ENCODE results near the gene PFKP.

PFKP gene

GRCh38 chr10:3117486-3117885, 50.1 kb downstream of the PFKP start:
- no peak for DNase-seq

- DNase-seq: no peak
Observed at GRCh38 chr10:3118641-3119091, 51.3 kb downstream of the PFKP start.

DNA sequence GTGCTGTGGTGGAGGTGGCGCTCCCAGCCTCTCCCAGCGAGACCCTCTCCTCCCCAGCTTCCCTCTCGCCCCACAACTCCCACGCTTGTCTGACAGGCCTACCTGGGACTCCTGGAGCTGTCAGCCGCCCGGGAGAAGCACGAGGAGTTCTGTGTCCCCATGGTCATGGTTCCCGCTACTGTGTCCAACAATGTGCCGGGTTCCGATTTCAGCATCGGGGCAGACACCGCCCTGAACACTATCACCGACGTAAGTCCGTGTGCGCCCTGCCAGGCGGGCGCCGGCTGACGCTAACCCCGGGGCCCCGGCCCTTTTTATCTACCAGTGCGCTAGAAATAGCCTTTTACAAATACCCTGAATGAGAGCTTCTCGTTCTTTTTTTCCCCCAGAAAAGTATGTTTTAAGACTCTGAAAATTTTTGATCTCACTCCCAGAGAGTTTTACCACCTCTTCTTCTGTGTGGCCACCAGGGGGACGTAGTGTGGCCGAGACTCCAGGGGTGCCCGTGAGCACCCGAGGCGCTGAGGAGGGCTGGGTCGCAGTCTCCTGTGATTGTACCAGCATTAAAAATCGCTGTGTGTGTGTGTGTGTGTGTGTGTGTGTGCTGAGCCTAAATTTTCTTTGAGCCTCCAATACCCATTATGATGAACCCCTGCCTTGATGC, 52.6 kb downstream of the PFKP start:
- peak; percentile 13 for DNase-seq

- DNase-seq: no peak
Observed at GRCh38 chr10:3122034-3122433, 54.7 kb downstream of the PFKP start.

GRCh38 chr10:3122486-3123205, 55.3 kb downstream of the PFKP start:
- no peak for DNase-seq

DNA sequence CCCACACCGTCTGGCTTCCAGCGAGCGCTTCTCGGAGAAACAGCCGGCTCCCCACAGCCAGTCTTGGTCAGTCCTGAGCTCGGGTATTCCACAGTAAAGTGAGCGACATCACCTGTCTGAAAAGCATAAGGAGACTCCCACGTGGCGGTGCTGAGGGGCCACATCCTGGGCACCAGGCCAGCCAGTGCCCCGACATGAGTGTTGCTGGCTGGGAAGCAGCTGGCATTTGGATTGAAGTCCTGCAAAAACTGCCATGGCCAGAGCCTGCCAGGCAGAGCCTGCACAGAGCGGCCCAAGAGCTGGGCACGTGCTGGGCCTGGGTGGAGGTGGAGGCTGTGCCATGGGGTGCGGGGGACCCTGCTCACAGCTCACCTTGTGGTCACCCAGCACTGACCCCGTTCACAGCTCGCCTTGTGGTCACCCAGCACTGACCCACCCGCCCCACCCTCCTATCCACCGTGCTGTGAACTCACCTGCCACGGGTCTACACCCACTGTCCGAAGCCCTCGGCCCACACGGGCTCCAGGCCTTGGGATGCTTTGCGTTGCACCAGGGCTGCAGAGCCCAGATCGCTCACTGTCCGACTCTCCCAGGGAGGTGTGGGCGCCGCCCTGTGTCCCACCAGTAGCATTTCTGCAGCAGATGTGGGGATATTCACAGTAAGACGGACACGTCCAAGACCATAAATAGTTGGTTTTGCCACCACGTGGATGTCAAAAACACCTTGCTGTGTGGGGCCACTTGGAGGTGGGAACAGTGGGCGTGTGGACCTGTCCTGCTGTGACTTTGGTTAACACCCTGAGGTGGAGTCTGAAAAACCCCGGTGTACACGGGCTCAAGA, 56.4 kb downstream of the PFKP start:
- peak; percentile 76 for DNase-seq

GRCh38 chr10:3124412-3125175, 57.2 kb downstream of the PFKP start:
- DNase-seq: no peak

DNA sequence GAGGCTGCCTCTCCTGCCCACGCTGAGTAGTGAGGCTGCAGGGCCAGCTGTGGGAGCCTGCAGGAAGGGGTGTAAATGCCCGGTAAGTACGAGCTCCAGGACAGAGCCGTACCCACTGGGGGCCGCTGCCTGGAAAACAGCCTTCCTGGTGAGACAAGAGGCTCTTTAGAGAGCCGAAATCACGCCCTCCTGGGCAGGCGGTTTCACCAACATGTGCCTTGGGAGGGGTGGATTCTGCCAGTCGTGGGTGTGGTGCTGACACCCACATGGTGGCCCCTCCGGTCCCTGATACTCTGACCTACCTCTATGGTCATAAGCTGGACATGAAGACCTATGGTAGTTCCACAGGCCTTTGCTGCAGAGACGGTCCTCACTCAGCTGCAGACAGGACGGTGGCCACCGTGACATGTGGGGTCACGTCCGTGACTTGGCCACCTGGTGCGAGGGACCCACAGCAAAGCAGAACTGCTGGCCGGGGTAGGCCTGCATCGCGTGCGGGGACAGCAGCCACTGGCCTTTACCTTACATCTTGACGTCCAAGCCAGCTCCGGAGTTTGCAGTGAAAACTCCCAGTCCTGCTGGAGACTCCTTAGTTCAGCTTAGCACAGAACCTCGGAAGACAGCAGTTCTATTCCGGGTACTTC, 58.3 kb downstream of the PFKP start:
- no peak for DNase-seq

DNA sequence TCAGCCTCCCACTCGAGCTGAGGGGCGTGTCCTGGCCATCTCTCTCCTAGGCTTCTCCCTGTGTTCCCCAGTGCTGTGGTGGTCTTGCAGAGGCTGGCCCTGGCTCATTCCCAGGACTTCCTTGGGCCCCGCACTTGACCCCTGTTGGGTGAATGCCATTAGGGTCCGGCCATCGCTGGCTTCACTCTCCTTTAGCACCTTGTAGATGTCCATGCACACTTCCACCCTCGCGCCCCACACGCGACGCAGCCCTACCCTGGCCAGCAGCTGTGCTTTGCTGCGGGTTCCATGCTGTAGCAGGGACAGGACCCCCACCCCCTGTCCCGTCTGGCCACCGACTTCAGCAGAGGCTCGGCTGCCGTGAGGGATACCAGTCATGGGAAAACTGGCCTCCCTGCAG, 58.9 kb downstream of the PFKP start:
- no peak for DNase-seq

DNA sequence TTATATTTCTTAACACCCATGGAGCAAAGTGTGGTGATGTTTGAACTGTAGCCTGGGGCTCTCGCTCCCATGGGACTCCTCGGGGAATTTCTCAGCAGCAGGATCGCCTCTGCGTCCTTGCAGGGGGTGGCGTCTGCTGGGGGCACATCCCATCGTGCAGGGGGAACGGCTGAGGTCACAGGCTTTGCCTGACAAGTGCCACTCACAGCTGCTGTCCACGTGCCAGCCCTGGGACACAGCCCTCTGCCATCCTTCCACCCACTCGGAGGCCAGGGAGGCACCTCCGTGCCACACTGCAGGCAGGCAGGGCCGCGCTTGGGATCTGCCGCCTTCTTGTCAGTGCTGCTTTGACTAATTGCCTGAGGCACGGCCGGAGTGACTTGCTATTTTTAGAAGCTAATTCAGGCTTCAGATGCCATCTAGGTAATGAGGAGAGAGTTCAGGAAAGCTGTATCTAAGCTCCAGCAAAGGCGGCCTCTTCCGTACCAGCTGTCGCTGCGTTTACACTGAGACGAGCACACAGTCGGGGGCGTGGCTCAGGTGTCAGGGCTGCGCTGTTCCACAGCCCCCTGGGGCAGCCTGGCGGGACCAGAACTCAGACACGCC, 59.5 kb downstream of the PFKP start:
- peak; percentile 90 for DNase-seq

DNA sequence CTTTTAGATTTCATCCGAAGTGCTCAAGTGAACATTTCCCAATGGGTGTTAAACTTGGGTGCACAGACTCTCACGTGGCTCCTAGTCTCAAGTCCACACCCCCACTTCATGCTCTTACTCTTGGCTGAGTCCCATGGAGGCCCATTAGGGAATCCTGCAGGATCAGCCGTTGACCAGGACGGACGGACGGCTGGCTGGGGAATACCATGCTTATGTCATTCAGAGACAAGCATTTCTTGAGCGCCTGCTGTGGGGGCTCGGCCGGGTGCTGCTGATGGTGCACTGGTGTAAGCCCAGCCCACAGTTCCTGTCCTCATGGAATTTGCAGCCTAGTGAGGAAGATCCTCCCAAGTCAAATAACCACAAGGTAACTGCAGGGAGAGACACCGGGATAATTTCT, 60.6 kb downstream of the PFKP start:
- no peak for DNase-seq

GRCh38 chr10:3128379-3129130, 61.2 kb downstream of the PFKP start:
- no peak for DNase-seq

GRCh38 chr10:3129581-3130340, 62.4 kb downstream of the PFKP start:
- no peak for DNase-seq

DNA sequence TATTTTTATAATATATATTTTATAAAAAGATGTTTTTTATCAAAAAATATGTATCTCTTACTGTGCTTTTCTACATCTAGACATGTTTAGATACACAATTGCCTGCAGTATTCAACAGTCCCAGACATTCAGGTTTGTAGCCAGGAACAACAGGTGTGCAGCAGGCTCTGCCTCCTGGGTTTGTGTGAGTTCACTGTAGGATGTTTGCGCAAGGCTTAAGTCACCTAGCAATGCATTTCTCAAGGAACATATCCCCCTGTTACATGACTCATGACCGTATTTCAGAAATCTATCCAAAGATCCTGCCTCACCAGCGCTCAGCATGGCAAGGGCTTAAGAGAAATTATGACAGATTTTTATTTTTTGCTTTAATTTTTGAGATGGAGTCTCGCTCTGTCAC, 63.8 kb downstream of the PFKP start:
- peak; percentile 66 for DNase-seq

DNA sequence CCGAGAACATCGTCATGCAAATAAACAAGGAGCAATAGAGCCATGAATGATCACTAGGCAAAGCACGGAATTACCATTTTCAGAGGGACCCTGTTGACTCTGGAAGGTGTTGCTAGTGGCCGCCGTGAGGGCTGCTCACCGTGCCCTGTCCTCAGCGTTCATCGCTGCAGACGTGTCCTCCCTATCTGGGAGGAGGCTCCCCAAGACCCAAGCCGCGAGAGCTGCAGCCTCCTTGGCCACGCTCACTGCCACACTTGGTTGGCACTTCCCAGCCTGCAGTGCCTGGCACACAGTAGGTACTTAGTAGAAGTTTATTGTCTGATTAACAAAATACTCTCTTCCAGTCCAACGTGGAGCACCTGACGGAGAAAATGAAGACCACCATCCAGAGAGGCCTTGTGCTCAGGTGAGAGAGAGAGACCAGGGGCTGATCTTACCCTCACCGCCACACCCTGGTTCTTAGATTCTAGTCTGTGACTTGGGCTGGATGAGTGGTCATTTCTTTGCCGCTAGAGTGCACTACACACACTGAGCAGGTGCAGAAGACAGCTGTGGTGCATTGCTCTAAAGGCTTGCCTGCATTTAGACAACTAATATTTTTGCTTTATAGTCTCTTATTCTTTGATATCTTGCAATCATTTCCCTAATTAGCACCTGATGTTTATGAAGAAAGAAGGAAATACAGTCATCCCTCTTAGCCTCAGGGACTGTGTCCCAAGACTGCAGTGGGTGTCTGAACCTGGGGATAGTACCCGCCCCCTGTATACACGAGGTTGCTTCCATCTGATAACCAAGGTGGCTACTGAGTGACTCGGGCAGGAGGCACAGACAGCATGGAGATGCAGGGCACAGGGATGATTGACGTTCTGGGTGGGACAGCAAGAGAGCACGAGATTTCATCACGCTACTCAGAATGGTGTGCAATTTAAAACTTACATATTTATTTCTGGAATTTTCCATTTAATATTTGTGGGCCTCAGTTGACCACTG, 65.0 kb downstream of the PFKP start:
- DNase-seq: no peak

DNA sequence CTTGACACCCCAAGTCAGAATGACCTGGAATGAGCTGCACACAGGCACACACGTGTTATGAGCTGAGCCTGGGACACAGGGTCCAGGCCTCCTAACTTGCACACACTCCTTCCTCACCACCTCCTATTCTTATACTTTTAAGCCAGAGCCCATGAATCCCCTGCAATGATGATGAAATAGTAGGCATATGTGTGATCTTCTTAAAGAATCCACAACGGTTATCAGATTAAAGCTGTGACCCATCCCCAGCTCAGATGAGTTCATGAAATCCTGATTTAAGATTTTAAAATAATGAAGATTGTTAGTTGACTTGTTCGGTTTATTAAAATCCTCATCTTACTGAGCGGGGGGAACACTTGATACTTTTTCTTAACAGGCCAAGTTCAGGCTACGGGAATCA, 66.6 kb downstream of the PFKP start:
- DNase-seq: no peak

DNA sequence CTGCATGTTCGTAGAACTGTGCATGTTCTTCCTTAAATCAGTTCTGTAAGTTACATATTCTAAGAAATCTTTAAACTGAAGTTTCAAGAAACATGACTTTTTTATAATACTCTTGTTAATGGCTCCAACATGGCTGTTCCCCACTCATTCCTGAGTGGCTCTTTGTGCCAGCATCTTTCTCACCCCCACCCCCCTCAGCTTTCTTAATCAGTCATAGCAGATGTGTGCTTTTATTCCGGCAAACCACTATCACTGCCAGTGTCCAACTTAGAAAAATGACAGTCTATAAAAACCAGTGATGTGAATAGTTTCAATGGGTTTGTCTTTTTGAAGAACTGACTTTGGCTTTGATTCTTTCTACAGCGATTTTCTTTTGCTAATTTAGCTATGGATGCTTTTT, 67.7 kb downstream of the PFKP start:
- DNase-seq: no peak

DNA sequence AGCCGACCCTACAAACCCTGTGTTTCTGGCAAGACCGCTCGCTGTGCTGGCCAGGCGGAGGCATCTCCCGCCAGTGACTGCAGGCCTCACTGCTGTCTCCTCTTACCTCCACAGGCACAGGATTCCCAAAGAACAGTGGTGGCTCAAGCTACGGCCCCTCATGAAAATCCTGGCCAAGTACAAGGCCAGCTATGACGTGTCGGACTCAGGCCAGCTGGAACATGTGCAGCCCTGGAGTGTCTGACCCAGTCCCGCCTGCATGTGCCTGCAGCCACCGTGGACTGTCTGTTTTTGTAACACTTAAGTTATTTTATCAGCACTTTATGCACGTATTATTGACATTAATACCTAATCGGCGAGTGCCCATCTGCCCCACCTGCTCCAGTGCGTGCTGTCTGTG, 69.0 kb downstream of the PFKP start:
- no peak for DNase-seq

Data from NCI-H2029 (cell line).